CD4-positive, alpha-beta T cell (primary cell): ENCODE measurements around the gene P3H2. TPM values are rescaled to one million over a fixed set of nuclear protein-coding genes. Genes with fewer than 3 reads are reported as not detected.

Source experiments
- ATAC-seq: fragments of 200-7000 bp; cut with Tn5 transposase; one replicate; pipeline ENCODE4 v1.10.0; 2022; ENCODE audit warnings: mild to moderate bottlenecking; ENCODE audit not compliant: poor library complexity
- CTCF ChIA-PET: fragments of 350-600 bp; sonication (Branson Sonifier 250); formaldehyde crosslinking; loops from one replicate; lab custom pipeline; 2021; ENCODE audit warnings: antibody characterized with exemption, inconsistent platforms; lab: Charles Lee
- POLR2A ChIA-PET: fragments of 350-600 bp; sonication (Branson Sonifier 250); formaldehyde crosslinking; loops from one replicate; lab custom pipeline; 2021; ENCODE audit warnings: antibody characterized with exemption, inconsistent platforms; lab: Charles Lee
- DNase-seq, 14 experiments: peaks; one replicate each; pipeline ENCODE4 v3.0.0-alpha.2; 2013 to 2020; ENCODE audit warnings: mixed read lengths in 2 of 14
- H3K27ac ChIP-seq, 2 donors: one replicate each; pipeline versions ENCODE4 v1.5.1 to v1.7.0; 2013; ENCODE audit warnings: low read length in 2 of 2, low read depth in 1 of 2, mild to moderate bottlenecking in 1 of 2
- H3K27me3 ChIP-seq, 2 experiments: 1 replicate in 1 of 2; 2 replicates in 1 of 2; pipeline versions ENCODE4 v1.6.1 to v1.7.0; 2013; ENCODE audit warnings: low read length in 2 of 2, control low read depth in 1 of 2, mild to moderate bottlenecking in 1 of 2, moderate library complexity in 1 of 2; ENCODE audit not compliant: insufficient read depth in 2 of 2, control insufficient read depth in 1 of 2
- H3K36me3 ChIP-seq: one replicate; pipeline ENCODE4 v1.6.1; 2013; ENCODE audit warnings: low read length, control low read depth; ENCODE audit not compliant: insufficient read depth
- H3K4me1 ChIP-seq: one replicate; pipeline ENCODE4 v1.6.1; 2013; ENCODE audit warnings: low read length, control low read depth; ENCODE audit not compliant: insufficient read depth
- H3K4me3 ChIP-seq: one replicate; pipeline ENCODE4 v1.5.1; 2013; ENCODE audit warnings: mild to moderate bottlenecking, low read length, moderate library complexity
- H3K9me3 ChIP-seq, 2 experiments: 1 replicate in 1 of 2; 2 replicates in 1 of 2; pipeline versions ENCODE4 v1.6.1 to v1.7.0; 2013; ENCODE audit warnings: low read length in 2 of 2, mild to moderate bottlenecking in 2 of 2, control low read depth in 1 of 2, moderate library complexity in 1 of 2; ENCODE audit not compliant: control insufficient read depth in 1 of 2, insufficient read depth in 1 of 2
- H3K27ac Mint-ChIP-seq: one replicate; pipeline ENCODE4 v1.8.0; 2020; ENCODE audit warnings: mixed read lengths
- H3K27me3 Mint-ChIP-seq: one replicate; pipeline ENCODE4 v1.8.0; 2021; ENCODE audit warnings: mixed read lengths
- H3K36me3 Mint-ChIP-seq: one replicate; pipeline ENCODE4 v1.8.0; 2021; ENCODE audit warnings: low read depth, mixed read lengths
- H3K4me1 Mint-ChIP-seq: one replicate; pipeline ENCODE4 v1.8.0; 2021; ENCODE audit warnings: low read depth, mixed read lengths
- H3K4me3 Mint-ChIP-seq: one replicate; pipeline ENCODE4 v1.8.0; 2020; ENCODE audit warnings: mild to moderate bottlenecking, mixed read lengths
- H3K9me3 Mint-ChIP-seq: one replicate; pipeline ENCODE4 v1.8.0; 2020; ENCODE audit warnings: mixed read lengths
- intact Hi-C, 2 experiments: fragments of 100-400 bp; cut with DNase I in 1 of 2; cut with micrococcal nuclease in 1 of 2; formaldehyde crosslinking; loops; one replicate each; pipeline versions ENCODE4 v1.15.1 to v1.9.0; 2023 to 2025; cut with DNase I, micrococcal nuclease
- total RNA-seq, 174 experiments: library from RNA in 2 of 174; stranded (reverse) in 2 of 174; gene quantifications; one replicate each; pipeline ENCODE4 v1.2.3 and lab custom pipeline; 2021 to 2026
- TF ChIP-seq, protein P1 (sequence below): fragments of 200-600 bp; IDR thresholded peaks from one replicate; pipeline ENCODE4 v1.8.0; 2022; ENCODE audit warnings: antibody characterized with exemption, mild to moderate bottlenecking

Gene P3H2
- total RNA-seq, 2 experiments from 2014 or later = not detected

DNA sequence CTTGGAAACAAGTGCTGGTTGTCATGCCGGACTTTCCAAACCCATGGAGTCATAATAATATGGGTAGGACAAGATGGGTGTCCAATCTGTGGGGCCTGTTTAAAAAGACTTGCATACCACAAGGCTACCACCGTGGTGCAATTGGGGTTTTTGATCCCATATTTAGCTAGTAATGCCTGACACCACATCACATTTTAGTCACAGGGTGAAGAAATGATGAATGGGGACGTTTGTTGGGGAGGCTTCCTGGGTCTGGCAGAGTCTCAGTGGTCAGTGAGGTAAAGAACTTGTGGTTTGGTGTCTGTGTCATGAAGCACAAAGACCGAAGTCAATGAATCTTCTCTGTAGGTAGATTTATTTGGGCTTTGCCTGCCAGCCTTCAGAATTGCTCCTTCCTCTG, 31.0 kb downstream of the P3H2 start:
- ATAC-seq (no peak), DNase-seq (no peak)
- Histone ChIP-seq H3K27me3 (peaks cover 0 to 2% of the 10 kb centered on the region in 2 experiments), H3K4me1 (no peaks in the 10 kb centered on the region), H3K27ac (no peak overlapping the region), H3K9me3 (no peaks in the 10 kb centered on the region), H3K36me3 (no peaks in the 10 kb centered on the region), H3K4me3 (no peak overlapping the region)
- H3K27ac Mint-ChIP-seq = no peak overlapping the region
- CTCF ChIA-PET = no interaction called here
- intact Hi-C loops = no loop called here
- POLR2A ChIA-PET = no interaction called here
- H3K9me3 Mint-ChIP-seq = no peaks in the 10 kb centered on the region
- H3K27me3 Mint-ChIP-seq = peaks cover 25% of the 10 kb centered on the region
- H3K4me1 Mint-ChIP-seq = no peaks in the 10 kb centered on the region
- no peak overlapping the region for H3K4me3 Mint-ChIP-seq
- no peaks in the 10 kb centered on the region for H3K36me3 Mint-ChIP-seq
- TF ChIP-seq, protein P1, sequence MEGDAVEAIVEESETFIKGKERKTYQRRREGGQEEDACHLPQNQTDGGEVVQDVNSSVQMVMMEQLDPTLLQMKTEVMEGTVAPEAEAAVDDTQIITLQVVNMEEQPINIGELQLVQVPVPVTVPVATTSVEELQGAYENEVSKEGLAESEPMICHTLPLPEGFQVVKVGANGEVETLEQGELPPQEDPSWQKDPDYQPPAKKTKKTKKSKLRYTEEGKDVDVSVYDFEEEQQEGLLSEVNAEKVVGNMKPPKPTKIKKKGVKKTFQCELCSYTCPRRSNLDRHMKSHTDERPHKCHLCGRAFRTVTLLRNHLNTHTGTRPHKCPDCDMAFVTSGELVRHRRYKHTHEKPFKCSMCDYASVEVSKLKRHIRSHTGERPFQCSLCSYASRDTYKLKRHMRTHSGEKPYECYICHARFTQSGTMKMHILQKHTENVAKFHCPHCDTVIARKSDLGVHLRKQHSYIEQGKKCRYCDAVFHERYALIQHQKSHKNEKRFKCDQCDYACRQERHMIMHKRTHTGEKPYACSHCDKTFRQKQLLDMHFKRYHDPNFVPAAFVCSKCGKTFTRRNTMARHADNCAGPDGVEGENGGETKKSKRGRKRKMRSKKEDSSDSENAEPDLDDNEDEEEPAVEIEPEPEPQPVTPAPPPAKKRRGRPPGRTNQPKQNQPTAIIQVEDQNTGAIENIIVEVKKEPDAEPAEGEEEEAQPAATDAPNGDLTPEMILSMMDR = no peak

DNA sequence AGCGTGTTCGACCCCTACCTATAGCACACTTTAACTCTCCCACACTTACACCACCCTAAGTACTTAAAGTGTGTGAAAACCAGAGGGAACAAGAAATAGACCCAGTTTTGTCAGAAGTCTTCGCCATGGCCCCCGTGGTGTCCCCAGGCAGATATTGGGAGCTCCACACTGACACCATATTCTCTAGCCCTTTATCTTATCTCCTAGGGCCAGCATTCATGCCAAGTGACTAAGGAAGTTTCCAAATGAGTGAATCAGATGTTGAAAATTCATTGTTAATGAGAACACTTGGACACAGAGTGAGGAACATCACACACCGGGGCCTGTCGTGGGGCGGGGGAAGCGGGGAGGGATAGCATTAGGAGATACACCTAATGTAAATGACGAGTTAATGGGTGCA, 31.8 kb downstream of the P3H2 start:
- intact Hi-C loops = no loop called here
- H3K9me3 Mint-ChIP-seq = no peaks in the 10 kb centered on the region

DNA sequence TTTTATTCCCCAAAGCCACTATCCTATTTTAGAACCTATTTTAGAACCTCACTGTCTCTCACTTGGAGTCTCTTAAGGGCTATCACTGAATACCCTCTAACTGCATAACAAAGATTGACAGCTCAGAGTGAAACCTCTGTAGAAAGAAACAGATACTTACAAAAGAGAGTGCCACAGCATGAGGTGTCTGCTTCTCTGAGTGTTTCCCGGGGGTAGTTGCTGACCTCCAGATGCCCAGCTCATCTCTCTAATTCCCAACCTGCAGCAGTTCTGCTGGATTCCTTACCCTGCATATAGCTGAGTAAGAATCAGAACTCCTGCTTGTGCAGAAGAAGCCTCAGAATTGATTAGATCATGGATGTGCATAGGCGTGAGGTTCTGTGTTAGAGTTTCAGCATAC, 34.5 kb downstream of the P3H2 start:
- Mint-ChIP-seq H3K27ac (no peak overlapping the region), H3K4me1 (no peaks in the 10 kb centered on the region), H3K36me3 (no peaks in the 10 kb centered on the region), H3K4me3 (no peak overlapping the region), H3K9me3 (no peaks in the 10 kb centered on the region), H3K27me3 (peaks cover 30% of the 10 kb centered on the region)
- POLR2A ChIA-PET = no interaction called here
- Histone ChIP-seq H3K36me3 (no peaks in the 10 kb centered on the region), H3K4me1 (no peaks in the 10 kb centered on the region), H3K27ac (no peak overlapping the region), H3K4me3 (no peak overlapping the region), H3K9me3 (no peaks in the 10 kb centered on the region), H3K27me3 (peaks cover 0 to 2% of the 10 kb centered on the region in 2 experiments)
- TF ChIP-seq, protein P1 = no peak
- ATAC-seq (no peak), DNase-seq (no peak)
- intact Hi-C loops = no loop called here
- CTCF ChIA-PET = interaction anchor here (1.0 kb wide), 1 partner anchor 15 kb away, joined by 5 read pairs; no protein-coding TSS in a partner anchor

More for the DNA sequence above, 31.8 kb downstream of the P3H2 start:
- no peaks in the 10 kb centered on the region for H3K36me3 ChIP-seq
- no peaks in the 10 kb centered on the region for H3K4me1 Mint-ChIP-seq
- no peaks in the 10 kb centered on the region for H3K36me3 Mint-ChIP-seq
- no peak overlapping the region for H3K4me3 ChIP-seq
- H3K27me3 Mint-ChIP-seq = peaks cover 25% of the 10 kb centered on the region
- DNase-seq (no peak), ATAC-seq (no peak)
- no peak overlapping the region for H3K27ac ChIP-seq
- ChIA-PET CTCF (no interaction called here), POLR2A (no interaction called here)
- H3K9me3 ChIP-seq = no peaks in the 10 kb centered on the region
- no peaks in the 10 kb centered on the region for H3K4me1 ChIP-seq
- no peak overlapping the region for H3K4me3 Mint-ChIP-seq
- TF ChIP-seq, protein P1 = no peak
- H3K27me3 ChIP-seq = peaks cover 0 to 2% of the 10 kb centered on the region in 2 experiments
- no peak overlapping the region for H3K27ac Mint-ChIP-seq
